ENCODE measurements around the gene ATXN2L. TPM values are rescaled to one million over a fixed set of nuclear protein-coding genes. Genes with fewer than 3 reads are reported as not detected.

ATXN2L gene
- total and polyA plus RNA-seq, 10 of the 15 experiments (the other 5 are each of a cell fraction or from before 2014, with no cell fraction given): 3.5 to 210 (median 61.1) TPM

DNA sequence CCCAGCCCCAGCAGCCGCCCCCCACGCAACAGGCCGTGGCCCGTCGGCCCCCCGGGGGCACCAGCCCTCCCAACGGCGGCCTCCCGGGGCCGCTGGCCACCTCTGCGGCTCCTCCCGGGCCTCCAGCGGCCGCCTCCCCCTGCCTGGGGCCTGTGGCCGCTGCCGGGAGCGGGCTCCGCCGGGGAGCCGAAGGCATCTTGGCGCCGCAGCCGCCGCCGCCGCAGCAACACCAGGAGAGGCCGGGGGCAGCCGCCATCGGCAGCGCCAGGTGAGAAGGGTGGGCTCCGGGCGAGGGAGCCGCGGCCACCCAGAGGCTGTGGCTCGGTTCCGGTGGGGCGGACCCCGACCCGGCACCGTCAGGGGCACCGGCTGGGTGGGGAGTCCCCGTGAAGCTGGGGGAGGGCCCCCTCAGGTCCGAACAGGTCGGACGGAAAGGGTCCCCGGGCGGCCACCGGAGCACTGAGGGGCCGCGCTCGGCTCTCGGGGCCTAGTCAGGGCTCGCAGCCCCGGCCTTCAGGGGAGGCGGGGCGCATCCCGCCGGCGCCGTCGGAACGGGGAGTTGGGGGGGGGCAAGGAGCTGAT is 583 bp downstream of the ATXN2L start (continued):
- TF ChIP-seq BCL3 (IDR thresholded peaks at IDR 0.05; ENCODE audit: borderline replicate concordance, insufficient read depth, low read depth, low read length, poor library complexity, severe bottlenecking): no peak
- TF ChIP-seq RAD21 (IDR thresholded peaks at IDR 0.05; ENCODE audit: insufficient read depth, low read depth, low read length): no peak
- TF ChIP-seq RAD51 (IDR thresholded peaks at IDR 0.05): no peak
- TF ChIP-seq ZNF274 (IDR thresholded peaks at IDR 0.05; ENCODE audit: insufficient read depth, insufficient read length): no peak
- TF ChIP-seq BCLAF1 (IDR thresholded peaks at IDR 0.05): no peak
- TF ChIP-seq, protein P1, sequence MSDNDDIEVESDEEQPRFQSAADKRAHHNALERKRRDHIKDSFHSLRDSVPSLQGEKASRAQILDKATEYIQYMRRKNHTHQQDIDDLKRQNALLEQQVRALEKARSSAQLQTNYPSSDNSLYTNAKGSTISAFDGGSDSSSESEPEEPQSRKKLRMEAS (IDR thresholded peaks at IDR 0.05; ENCODE audit: low read depth, low read length): 0 out of 2 replicates have a peak, but pooled peaks have one; percentile 5
- TF ChIP-seq EZH2 (IDR thresholded peaks at IDR 0.05; ENCODE audit: borderline replicate concordance, control insufficient read depth, low read depth, low read length): no peak
- TF ChIP-seq ZNF592 (IDR thresholded peaks at IDR 0.05): no peak
- no peak for TF ChIP-seq ZNF24 (IDR thresholded peaks at IDR 0.05)
- no peak for TF ChIP-seq CREM (IDR thresholded peaks at IDR 0.05; ENCODE audit: low read depth)
- no peak for TF ChIP-seq ETV6 (conservative IDR thresholded peaks at IDR 0.05 in 1 of 2, IDR thresholded peaks at IDR 0.05 in 1 of 2; ENCODE audit: borderline replicate concordance in 1 of 2, low read depth in 1 of 2)
- TF ChIP-seq TBL1XR1 (IDR thresholded peaks at IDR 0.05; ENCODE audit: low read depth, low read length): no peak
- no peak for TF ChIP-seq TCF7 (IDR thresholded peaks at IDR 0.05; ENCODE audit: borderline replicate concordance)
- TF ChIP-seq YY1 (IDR thresholded peaks at IDR 0.05; ENCODE audit: low read depth, low read length): peak; percentile 8; the same call in 1 of the 2 replicates

Measured in GM12878 (cell line).